Activated T-helper 9 cell treated with anti-CD3 and anti-CD28 coated beads, Interleukin-2, amount 50 U/mL, for 16 hours (primary cell): ENCODE data around the gene NDUFA8.

Experiments
- DNase-seq: peaks from one replicate; pipeline ENCODE4 v3.0.0-alpha.2; 2020; ENCODE audit warnings: low read depth

NDUFA8 gene

DNA sequence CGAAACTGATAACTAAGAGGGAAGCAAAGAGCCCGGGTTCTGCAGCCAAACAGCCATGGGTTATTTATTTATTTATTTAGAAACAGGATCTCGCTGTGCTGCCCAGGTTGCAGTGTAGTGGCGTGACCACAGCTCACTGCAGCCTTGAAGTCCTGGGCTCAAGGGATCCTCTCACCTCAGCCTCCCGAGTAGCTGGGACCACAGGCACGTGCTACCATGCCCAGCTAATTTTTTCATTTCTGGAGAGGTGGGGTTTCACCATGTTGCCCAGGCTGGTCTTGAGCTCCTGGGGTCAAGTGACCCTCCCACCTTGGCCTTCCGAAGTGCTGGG, 24.1 kb downstream of the NDUFA8 start:
- DNase-seq: no peak

DNA sequence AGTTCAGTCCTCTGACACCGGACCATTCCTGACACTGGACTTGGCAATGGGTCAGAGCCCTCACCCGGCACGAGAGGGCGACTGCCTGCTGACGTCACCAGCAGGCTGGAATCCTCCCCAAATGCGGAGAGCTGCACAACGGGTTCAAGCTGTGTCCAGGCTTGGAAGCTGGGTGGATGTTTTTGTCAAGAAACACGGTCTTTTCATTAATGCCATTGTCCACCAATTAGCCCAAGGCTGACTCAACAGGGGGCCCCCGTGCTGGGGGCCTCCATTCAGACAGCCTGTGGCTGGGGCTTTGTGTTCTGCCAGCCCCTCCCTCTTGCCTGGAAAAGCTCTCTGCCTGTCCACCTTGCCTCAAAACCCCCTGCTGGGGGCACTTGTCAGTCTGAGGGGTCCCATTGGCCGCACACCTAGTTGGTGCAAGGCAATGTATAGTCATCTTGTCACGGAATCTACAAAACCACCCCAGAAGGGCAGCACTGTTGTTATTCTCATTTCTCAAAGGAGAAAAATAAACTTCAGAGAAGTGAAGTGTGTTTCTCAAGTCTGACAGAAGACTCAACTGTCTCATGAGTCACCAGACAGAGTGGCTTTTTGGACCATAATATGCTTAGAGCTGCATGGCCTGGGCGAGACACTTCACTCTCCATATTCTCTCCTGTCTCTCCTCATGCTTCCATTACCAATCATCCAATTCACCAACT, 24.6 kb downstream of the NDUFA8 start:
- no peak for DNase-seq

DNA sequence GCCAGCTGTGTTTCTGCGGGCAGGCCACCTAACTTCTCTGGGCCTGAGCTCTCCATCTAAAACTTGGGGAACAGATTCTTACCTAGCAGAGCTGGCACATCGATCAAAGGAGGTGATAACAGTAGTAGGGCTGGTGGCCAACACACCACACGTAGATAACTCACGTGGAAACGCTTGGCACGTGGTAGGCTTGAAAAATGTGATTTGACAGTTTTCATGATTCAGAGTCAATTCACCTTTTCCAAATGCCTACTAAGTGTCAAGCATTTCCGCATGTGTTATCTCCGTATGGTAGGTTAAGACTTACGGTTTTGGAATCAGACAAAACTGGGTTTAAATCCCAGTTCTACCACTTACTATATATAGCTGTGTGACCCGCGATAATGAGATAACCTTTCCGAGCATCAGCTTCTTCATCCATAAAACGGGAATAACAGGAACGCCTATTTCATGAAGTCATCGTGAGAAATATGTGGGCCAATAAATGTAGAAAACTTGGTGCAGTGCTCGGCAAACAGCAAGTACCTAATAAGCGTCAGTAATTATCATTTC, 25.5 kb downstream of the NDUFA8 start:
- no peak for DNase-seq

DNA sequence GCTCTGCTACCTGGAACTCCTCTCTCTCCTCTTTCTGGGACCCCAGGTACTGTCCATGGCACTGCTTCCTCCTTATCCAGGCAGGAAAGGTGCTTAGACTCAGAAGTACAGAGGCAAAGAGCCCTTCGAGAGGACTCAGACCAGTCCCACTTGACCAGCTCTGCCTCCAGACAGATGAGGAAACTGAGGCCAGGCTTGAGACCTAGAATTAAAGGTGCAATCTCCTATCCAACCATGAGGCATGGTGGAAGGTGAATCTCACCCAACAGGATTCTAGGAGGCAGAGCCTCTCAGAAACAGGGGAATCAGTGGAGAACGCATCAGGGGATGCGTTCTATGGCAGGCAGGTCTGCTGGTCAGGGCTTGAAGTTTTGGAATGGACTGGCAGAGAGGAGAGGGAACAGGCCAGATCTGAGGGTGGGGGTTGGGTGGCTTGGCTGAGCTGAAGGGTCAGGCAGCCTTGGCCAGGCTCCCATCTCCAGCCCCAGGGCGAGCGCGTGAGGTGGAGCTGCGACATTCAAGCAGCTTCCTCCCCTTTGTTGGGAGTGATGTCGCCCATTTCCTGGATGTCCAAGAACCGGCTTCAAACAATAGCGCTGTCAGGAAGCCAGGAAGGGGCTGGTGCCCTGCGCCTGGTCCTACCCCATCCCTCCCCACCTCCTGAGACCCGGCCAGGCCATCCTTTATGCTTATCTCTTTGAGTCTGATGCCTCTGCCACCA, 26.2 kb downstream of the NDUFA8 start:
- no peak for DNase-seq

DNA sequence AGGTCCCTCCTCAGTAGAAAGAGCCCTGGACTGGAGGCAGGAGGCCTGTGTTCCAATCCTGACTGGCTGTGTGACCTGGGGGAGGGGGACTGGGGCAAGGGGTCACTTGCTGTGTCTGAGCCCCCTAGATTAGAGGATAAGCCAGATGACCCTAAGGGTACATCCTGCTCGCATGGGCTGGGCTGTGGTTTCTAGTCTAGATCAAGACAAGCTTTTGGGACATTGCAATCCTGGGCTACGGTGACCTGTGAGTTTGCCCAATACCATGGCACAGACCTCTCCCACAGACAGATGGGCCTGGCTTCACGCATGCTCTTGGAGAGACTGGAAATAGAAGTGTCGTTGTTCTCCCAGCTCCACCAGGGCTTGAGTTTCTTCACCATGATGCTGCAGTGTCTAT, 27.0 kb downstream of the NDUFA8 start:
- DNase-seq: no peak

DNA sequence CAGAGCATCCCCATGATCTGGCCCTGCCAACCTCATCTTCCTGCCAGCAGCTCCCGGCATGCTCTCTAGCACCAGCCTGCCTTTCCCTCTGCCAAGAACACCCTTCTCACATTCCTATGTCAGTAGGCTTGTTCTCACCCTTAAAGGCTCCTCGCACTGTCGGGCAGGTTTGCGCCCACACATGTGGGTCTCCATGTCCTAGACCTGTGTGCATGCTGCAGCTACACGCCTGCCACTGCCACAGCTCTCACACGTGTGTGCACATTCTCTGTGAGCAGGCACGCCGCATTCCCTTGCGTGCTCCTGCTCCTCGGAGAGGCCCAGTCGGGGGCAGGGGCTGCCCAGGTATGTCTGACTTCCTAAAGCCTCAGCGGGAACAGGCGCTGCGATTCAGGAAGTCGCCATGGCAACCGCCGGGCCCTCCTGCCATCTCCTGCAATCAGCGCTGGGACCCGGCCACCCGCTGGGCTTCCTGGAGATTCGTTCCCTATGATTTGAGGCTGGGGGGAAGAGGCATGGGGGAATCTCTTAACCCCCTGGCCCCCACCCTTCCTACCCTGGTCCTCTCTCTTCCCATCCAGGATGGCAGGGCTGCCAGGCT, 28.1 kb downstream of the NDUFA8 start:
- DNase-seq: no peak

DNA sequence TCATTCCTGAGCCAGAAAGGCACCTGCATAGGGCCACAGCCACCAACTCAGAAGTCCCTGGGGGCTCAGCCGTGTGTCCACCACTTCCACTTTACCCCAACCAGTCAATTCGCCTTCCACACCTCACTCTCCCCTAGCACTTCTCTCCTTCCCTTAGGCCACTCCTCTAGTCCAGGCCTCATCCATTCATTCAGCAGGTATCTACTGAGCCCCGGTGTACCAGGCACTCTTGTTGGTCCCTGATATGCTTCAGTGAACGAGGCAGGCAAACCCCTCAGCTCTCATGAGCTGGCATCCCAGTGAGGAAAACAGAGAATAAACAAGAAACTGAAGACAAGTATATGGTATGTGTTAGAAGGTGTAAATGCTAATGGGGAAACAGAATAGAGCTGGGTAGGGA, 28.7 kb downstream of the NDUFA8 start:
- DNase-seq: no peak

DNA sequence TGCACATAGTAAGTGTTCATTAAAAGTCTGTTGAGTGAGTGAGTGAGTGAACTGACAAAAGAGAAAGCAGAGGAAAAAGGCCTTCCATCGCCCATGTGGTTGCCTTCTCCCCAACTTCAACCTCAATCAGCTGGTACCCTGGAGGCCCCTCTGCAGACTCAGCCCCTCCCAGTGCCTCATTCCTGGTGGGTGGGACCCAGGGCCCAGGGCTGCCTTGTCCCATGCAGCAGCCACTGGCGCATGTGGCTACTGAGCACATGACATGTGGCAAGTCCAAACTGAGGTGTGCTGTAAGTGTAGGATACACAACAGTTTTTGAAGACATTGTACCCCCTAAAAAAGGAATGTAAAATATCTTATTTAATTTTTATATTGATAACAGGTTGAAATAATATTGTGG, 29.6 kb downstream of the NDUFA8 start:
- DNase-seq: no peak

DNA sequence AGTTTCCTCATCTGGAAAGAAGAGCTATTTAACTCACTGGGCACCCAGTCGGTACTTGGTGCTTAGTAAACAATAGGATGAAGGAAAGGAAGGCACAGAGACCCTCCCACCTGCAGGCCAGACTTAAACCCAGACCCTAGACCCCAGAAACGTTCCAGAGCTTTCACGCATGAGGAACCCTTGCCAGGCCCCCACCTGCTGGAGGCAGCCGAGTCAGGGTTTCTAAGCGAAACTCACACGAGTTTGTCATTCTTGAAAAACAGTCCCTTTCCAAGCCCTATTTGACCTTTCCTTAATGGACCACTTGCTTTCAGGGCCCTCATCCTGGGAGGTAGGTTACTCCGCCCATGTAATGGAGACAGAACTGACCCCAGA, 30.6 kb downstream of the NDUFA8 start:
- DNase-seq: no peak

DNA sequence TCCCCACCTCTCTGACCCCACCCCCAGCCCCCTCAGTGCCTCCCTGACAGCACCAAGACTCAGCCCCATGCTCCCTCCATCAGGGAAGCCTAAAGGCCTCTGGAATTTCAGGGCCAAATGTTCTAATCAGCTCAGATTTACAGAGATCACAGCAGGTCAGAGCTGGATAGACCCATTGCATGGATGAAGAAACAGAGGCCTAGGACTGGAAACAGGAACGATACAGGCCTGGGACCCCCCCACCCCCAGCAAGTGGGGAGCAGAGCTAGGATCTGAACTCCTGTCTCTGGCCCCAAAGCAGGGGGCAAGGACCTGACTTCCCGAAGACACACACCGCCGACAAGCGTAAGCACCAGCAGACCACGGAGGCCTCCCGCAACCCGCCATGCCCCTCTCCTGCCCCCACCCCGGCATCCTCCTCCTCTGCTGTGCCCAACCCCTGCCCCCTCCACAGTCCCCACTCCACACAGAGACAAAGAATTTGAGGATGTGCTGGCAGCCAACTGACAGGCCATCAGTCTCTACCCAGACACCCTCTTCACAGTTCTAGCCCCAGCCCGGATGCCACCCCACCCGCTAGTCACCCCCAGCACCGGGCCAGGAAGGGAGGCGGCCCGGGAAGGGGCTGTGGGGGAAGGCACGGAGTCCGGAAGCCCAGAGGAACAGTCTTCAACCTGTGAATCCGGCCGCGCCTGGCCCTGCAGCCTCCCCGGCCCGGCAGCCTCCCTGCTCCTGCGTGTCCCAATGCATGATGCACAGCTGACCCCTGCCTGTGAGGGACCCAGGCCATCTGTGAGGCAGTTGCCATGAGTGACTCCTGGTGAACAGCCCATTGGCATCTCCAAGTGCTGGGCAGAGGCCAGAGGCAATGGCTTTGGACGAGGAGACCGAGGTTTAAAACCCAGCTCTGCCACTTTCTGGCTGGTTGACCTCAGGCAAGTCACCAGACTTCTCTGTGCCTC, 31.3 kb downstream of the NDUFA8 start:
- no peak for DNase-seq

DNA sequence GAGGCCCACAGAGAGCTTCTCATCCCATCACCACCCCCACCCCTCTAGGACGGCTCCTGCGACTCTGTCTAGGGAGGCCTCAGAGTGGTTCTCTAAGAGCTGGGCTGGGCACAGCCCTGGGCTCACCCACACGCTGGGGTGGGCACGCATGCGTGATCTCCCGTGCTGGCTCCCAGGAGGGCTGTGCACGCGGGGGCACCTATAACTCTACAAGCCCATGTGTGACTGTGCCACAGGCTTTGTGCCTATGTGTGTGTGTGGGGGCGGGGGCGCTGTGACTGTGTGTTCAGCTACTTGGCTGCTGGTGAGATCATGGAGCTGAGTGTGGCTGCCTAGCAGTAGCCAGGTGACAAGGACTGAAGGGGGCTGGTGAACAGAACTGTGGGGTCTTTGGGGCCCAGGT, 32.2 kb downstream of the NDUFA8 start:
- DNase-seq: no peak

DNA sequence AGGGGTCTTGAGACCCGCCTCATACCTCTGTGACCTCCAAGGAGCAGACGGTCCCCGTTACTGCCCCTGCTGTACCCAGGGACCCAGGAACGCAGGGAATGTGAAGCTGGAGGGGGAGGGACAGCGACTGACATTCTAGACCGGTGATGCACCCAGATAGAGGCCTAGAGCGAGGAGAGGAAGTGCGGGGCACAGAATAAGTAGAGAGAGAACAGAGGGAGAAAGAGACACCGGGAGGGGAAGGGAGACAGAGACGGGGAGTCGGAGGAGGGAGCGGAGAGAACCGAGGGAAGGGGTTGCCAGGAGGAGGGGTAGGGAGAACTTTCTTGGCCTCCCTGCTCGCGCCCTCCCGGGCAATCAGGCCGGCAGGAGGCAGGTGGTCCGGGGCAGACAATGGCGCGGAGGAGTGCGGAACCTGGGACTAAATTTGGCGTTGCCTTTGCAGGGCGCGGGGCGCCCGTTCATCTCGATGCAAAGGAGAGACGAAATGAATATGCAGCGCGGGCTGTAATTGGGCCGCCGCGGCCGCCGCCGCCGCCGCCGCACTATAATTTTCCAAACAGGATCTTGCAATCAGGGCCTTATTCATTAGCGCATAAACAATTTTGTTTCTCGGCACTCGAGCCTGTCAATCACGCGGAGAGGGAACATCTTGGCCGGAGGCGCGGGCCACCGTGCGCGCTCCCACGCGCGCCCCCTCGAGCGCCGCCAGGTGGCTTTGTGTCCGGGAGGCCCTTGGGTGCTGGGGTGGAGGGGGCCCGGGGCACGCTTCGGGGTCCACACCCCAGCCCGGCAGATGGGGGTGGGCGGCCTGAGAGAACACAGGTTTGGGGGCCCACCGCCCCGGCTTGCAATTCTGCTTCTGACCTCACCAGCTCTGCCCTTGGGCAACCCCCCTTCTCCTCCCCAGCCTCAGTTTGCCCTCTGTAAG, 33.0 kb downstream of the NDUFA8 start:
- DNase-seq: no peak

DNA sequence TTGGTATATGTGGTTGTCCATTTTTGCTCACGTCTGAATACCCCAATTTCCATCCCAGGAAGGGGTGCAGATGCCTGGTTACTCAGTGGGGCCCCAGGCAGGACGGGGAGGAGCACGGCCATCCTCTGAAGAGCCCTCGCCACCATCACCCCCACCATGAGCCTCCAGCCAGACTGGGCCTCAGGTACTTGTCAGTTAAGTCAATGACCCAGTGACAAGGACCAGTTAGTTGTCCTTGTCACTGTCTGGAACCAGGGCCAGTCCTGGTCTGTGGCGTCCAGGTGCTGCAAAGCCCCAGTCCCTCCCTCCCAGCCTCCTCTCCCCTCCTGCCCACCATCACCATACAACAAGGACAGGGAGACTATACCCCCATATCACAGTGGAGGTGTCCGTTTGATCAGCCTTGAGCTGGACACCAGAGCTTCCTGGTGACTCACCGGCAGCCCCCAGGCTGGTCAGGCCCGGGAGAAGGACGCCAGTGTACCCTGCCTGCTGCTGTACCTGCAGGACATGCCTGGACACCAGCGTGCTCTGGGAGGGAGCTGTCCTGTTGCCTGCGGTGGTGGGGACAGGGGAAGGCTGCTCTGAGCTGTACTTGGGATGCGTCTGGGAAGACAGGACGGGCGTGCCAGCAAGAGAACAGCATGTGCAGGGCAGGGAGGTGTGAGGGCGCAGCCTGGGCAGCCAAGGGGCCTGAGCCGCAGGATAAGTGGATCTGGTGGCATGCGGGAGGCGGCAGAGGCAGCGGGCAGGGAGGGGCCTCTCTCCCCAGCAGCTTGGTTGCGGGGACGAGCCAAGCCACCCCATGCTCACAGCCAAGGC, 33.9 kb downstream of the NDUFA8 start:
- no peak for DNase-seq

DNA sequence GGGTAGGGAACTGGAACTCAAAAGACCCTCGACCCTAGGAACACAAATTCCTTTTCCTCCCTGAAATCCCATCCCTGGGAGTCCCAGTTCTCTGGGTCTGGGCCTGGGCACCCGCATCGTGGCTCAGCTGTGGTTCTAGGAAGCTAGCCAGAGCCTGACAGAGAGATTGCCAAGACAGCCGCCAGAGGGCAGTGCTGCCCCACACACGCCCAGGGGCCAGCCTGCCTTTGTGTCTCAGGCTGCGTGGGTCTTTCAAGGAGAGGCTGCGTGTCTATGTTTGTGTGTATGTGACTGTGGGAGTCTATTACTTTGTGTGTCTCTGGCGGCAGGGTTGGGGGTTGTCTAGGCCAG, 34.4 kb downstream of the NDUFA8 start:
- DNase-seq: peak; percentile 67

DNA sequence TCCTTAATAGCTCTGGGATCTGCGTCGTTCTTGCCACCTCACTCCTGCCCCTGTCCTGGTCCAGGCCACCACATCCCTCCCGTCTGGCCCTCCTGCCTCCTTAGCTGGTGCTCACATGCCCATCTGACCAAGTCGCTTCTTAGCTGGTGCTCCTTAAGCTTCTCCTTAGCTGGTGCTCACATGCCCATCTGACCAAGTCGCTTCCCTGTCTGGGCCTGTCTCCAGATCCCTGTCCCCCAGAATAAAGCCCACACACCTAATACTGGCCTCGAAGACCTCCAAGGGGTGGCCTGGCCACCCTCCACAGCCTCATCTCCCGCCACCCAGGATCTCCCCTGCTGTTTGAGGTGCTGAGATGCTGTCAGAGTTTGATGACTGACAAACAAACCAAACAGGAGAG, 35.1 kb downstream of the NDUFA8 start:
- no peak for DNase-seq

DNA sequence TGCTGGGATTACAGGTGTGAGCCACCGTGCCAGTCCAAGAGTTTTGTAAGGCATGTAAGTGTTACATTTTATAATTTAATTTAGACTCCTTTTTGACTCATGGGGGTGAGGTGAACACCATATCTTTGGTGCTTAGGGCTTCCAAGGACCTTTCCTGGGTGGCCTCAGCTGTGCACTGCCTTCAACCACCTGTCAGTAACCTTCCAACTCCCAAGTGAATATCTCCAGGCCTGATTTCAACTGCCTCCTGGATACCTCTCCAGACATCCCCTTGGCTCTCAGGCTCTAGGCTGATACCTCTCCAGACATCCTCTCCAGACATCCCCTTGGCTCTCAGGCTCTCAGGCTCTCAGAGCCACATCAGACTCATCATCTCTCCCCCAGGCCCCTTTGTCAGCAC, 35.5 kb downstream of the NDUFA8 start:
- no peak for DNase-seq

DNA sequence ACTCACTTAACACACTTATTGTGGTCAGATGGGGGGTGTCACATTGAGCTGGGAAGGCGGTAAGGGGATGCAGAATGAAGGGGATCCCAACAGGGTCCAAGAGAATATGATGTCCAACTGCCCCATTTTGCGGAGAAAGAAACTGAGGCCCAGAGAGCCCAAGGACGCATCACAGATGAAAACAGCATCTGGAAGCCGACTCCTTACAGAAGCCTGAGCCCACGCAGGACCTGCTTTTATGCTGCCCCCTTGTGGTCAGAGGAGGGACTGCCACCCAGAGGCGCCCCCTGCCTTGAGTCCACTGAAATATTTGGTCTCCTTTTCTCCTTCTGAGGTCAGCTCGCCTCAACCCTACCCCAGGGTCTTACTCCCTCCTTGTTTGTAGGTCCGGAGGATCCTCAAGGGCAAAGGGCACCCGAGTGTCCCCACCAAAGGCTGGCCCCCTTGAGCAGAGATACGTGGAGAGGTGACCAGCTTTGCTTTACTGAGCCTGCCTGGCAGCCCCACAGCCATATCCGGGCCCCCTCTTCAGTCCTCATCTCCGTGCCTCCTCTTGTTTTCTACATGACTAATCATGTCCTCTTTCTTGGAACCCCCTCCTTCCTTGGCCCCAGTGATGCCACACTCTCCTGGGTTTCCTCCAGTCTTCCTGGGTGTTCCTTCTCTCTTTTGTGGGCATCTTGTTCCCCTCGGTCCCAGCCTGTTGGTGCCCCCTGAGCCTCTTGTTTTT, 36.5 kb downstream of the NDUFA8 start:
- peak; percentile 54 for DNase-seq

DNA sequence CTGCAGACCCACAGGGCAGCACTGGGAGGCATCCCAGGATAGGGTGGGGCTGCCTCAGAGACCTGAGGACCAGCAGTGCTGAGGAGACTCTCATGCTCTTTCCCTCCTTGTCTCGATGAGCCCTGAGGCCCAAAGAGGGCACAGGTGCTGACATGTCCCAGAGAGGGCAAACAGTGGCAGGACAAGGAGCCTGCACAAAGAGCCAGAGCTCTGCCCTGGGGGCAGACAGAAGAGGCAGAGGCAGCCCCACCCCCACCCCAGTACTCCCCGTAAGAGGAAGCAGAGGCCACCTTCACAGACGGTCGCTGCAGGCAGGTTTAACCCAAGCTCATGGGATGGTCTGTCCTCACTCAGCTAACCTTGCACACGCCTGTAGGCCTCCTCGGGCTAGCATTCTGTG, 37.1 kb downstream of the NDUFA8 start:
- DNase-seq: no peak

DNA sequence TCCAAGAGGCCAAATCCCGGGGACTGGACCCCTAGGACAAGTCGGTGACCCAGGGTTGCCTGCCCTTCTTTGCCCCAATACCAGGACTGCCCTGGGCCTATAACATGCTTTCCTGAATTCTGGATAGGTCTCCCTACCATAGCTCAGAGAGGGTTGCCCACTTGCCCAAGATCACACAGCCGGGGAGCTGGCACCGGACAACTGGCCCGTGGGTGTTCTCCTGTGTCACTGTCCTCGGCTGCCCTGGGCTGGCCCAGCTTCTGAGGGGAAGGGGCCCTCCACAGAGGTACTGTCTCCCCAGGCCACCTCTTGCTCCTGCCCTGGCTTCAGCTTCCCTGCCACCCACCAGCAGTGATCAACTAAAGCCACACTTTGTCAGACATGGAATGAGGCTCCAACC, 37.6 kb downstream of the NDUFA8 start:
- DNase-seq: no peak

DNA sequence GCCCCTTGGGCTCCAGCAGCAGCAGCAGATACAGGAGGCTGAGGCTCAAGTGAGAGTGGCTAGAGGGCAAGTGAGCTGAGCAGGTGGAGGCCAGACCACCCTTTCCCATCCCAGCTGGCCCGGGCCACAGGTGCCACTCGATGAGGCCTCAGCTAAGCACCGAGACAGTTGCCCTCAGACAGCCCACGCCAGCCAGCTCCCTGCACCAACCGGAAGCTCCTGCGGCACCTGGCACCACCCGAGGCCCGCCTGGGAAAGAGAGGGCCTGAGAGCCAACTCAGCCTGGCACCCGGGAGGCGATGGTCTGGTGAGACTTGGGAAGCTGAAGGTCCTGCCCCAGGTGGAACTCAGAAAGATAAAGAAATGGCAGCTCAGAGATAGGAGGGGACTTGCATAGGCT, 38.2 kb downstream of the NDUFA8 start:
- no peak for DNase-seq
